ENCODE results near the gene DAPK1. TPM values are rescaled to one million over a fixed set of nuclear protein-coding genes. Genes with fewer than 3 reads are reported as not detected.

The DAPK1 gene
- total and polyA plus RNA-seq, 12 donors = 5.4 to 44.6 (median 21.3) TPM

DNA sequence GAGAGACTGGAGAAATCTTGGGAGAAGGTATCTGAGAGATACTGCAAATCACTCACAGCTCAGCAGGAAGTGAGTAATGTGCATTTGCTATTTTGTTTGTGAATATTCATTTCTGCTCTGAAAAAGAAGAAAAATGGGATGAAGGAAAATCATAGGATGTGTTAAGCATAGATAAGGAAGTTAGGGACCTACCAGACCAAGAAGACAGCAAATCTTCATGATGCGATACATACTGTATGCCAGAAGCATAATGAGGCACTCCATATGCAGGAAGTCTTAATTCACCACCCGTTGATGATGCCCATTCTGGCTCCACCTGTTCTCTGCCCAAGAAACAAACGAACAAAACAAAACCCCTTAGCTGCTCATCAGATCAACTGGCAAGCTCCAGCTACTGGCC, 6.1 kb upstream of the DAPK1 start:
- H3K4me3 ChIP-seq = no peak overlapping the region
- H3K9me3 ChIP-seq (replicated peaks in 1 of 3) = no peaks in the 10 kb centered on the region
- peaks cover 3% of the 10 kb centered on the region for H3K27me3 ChIP-seq
- DNase-seq = no peak
- no peak overlapping the region for H3K27ac ChIP-seq
- WGBS, 4 donors = 55 to 68% (median 65%) methylated on average over 3 of the region's 3 CpGs
- TF ChIP-seq, protein P1, sequence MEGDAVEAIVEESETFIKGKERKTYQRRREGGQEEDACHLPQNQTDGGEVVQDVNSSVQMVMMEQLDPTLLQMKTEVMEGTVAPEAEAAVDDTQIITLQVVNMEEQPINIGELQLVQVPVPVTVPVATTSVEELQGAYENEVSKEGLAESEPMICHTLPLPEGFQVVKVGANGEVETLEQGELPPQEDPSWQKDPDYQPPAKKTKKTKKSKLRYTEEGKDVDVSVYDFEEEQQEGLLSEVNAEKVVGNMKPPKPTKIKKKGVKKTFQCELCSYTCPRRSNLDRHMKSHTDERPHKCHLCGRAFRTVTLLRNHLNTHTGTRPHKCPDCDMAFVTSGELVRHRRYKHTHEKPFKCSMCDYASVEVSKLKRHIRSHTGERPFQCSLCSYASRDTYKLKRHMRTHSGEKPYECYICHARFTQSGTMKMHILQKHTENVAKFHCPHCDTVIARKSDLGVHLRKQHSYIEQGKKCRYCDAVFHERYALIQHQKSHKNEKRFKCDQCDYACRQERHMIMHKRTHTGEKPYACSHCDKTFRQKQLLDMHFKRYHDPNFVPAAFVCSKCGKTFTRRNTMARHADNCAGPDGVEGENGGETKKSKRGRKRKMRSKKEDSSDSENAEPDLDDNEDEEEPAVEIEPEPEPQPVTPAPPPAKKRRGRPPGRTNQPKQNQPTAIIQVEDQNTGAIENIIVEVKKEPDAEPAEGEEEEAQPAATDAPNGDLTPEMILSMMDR (IDR thresholded peaks at IDR 0.05) = no peak
- no peak for TF ChIP-seq POLR2A (IDR thresholded peaks at IDR 0.05)
- H3K36me3 ChIP-seq (replicated peaks in 1 of 2) = no peaks in the 10 kb centered on the region
- no peaks in the 10 kb centered on the region for H3K4me1 ChIP-seq (replicated peaks in 1 of 2)
- intact Hi-C loops (cut with DNase I) = no loop called here

DNA sequence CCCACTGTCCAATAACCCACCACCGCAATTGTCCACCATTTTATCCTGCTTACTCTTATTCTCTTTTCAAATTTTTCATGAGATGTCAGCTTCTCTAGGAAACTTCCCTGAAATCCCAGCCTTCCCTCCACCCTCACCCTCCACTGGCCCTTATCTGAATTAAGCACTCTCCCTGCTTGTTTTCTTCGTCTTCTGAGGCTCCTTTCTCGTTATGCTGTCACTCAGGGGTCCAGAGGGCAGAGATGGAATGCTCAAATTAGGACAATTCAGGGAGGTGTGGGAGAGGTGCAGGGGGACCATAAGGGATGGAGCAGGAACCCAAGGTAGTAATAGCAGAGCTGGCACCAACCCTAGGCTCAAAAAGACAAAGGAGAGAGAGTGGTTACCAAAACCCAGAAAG, 5.0 kb upstream of the DAPK1 start:
- no peak for TF ChIP-seq POLR2A (IDR thresholded peaks at IDR 0.05)
- TF ChIP-seq, protein P1 (IDR thresholded peaks at IDR 0.05) = no peak
- H3K9me3 ChIP-seq (replicated peaks in 1 of 3) = no peaks in the 10 kb centered on the region
- peaks cover 3% of the 10 kb centered on the region for H3K27me3 ChIP-seq
- H3K4me3 ChIP-seq = no peak overlapping the region
- peaks cover 0 to under 1% of the 10 kb centered on the region in 2 donors for H3K4me1 ChIP-seq (replicated peaks in 1 of 2)
- no peaks in the 10 kb centered on the region for H3K36me3 ChIP-seq (replicated peaks in 1 of 2)
- WGBS, 4 donors = 28 to 60% (median 39%) methylated on average over 3 of the region's 3 CpGs
- intact Hi-C loops (cut with DNase I) = no loop called here
- H3K27ac ChIP-seq = no peak overlapping the region
- DNase-seq = no peak

DNA sequence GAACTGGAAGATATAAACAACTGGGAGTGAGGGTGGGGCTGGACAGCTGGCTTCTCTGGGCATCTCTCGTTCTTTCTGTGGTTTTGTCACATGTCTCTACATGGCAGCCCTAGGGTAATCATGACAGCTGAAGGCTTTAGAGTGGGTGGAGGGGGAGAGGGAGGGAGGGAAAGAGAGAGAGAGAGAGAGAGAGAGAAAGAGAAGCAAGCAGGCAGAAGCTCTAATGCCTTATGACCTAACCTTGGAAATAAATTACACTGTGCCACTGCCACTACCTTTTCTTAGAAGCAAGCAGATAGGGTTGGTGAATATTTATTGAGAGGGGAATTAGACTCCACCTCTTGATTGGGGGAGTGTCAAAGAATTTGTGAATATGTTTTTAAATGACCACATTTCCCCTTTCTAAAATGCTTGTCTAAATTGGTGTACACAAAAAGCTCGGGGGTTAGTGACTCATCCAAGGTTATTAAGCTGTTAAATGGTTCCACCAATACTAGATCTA, 2.6 kb upstream of the DAPK1 start:
- H3K27me3 ChIP-seq = peaks cover 3% of the 10 kb centered on the region
- TF ChIP-seq, protein P1 (IDR thresholded peaks at IDR 0.05) = no peak
- no peak for TF ChIP-seq POLR2A (IDR thresholded peaks at IDR 0.05)
- no peaks in the 10 kb centered on the region for H3K36me3 ChIP-seq (replicated peaks in 1 of 2)
- no peak overlapping the region for H3K4me3 ChIP-seq
- H3K4me1 ChIP-seq (replicated peaks in 1 of 2) = peaks cover 4% of the 10 kb centered on the region in 2 donors
- WGBS, 4 donors = 12 to 16% (median 14%) methylated on average over 2 of the region's 2 CpGs
- no peak overlapping the region for H3K27ac ChIP-seq
- peak in 1 of 7 donors; percentile 17 for DNase-seq
- H3K9me3 ChIP-seq (replicated peaks in 1 of 3) = no peaks in the 10 kb centered on the region
- intact Hi-C loops (cut with DNase I) = no loop called here

DNA sequence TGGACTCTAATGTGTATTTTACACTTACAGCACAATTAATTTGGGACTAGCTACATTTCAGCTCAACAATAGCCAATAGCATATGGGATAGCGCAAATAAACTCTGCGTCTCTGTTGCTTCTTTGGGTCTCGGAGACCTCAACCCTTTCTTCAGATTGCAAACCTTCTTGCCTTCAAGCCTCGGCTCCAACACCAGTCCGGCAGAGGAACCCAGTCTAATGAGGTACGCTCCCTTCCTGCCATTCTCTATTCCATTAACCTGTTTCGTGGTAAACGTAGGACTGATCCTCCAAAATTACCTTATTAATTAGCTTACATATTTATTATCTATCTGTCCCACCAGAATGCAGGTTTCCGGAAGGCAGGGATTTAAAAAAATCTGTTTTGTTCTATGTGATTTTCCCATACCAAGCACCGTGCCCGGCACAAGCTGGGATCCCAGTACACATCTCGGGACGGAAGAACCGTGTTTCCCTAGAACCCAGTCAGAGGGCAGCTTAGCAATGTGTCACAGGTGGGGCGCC, 525 bp upstream of the DAPK1 start:
- intact Hi-C loops (cut with DNase I) = no loop called here
- WGBS, 4 donors = 17 to 31% (median 19%) methylated on average over 9 to 15 of the region's 15 CpGs

More for the DNA sequence above, 525 bp upstream of the DAPK1 start:
- peaks cover 4 to 21% of the 10 kb centered on the region in 2 donors for H3K4me1 ChIP-seq (replicated peaks in 1 of 2)
- no peaks in the 10 kb centered on the region for H3K36me3 ChIP-seq (replicated peaks in 1 of 2)
- H3K27me3 ChIP-seq = peaks cover 3% of the 10 kb centered on the region
- TF ChIP-seq, protein P1 (IDR thresholded peaks at IDR 0.05) = no peak
- no peak for TF ChIP-seq POLR2A (IDR thresholded peaks at IDR 0.05)
- H3K4me3 ChIP-seq = peak overlapping the region; percentile 25 to 75 (median 26)
- peak overlapping the region in 2 of 5 donors; percentile 80 for H3K27ac ChIP-seq
- no peak for DNase-seq
- no peaks in the 10 kb centered on the region for H3K9me3 ChIP-seq (replicated peaks in 1 of 3)

Measured in adrenal gland (tissue), 12 donors.